GM12801 (cell line): ENCODE data around the gene TCF12.

Experiments used
- TF ChIP-seq, protein P1 (sequence below): IDR thresholded peaks from one replicate; pipeline ENCODE4 v1.5.1; 2011; ENCODE audit warnings: control low read depth; ENCODE audit not compliant: insufficient read length; ENCODE audit errors: extremely low read depth

TCF12 gene

DNA sequence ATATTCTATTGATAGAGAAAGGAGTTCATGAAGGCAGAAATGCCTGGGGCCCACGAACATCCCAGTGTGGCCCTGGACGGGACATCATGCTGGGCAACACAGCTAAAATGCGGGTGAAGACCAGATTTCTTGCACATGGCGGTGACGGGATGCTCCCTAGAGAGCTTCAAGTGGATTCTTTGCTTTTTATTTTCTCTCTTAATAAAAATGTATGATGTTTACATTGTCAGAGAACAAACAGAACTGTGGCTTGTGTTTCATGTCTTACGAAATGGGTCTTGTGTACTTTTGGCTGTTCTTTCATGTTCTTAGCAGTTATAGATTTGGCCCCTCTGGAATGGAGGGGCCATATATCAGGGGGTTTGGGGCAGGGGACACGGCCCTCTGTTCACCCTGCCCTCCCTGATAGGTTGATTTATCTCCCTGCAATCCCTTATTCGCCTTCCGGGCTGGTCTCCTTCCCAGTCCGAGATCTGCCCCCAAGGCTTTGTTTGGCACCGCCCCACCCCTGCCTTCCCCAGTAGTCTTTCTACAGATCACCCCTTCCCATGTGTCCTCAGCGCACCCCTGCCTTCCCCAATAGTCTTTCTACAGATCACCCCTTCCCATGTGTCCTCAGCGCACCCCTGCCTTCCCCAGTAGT is 389.2 kb downstream of the TCF12 start:
- TF ChIP-seq, protein P1, sequence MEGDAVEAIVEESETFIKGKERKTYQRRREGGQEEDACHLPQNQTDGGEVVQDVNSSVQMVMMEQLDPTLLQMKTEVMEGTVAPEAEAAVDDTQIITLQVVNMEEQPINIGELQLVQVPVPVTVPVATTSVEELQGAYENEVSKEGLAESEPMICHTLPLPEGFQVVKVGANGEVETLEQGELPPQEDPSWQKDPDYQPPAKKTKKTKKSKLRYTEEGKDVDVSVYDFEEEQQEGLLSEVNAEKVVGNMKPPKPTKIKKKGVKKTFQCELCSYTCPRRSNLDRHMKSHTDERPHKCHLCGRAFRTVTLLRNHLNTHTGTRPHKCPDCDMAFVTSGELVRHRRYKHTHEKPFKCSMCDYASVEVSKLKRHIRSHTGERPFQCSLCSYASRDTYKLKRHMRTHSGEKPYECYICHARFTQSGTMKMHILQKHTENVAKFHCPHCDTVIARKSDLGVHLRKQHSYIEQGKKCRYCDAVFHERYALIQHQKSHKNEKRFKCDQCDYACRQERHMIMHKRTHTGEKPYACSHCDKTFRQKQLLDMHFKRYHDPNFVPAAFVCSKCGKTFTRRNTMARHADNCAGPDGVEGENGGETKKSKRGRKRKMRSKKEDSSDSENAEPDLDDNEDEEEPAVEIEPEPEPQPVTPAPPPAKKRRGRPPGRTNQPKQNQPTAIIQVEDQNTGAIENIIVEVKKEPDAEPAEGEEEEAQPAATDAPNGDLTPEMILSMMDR: no peak

DNA sequence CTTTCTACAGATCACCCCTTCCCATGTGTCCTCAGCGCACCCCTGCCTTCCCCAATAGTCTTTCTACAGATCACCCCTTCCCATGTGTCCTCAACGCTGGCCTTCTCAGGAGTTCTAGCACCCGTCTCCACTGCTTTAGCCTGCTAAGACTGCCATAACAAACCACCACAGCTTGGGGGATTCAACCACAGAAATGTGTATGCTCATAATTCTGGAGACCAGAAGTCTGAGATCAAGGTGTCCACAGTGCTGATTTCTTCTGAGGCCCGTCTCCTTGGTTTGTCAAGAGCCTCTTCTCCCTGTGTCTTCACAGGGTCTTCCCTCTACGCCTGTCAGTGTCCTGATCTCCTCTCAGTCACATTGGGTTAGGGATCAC is 389.7 kb downstream of the TCF12 start:
- TF ChIP-seq, protein P1: no peak

DNA sequence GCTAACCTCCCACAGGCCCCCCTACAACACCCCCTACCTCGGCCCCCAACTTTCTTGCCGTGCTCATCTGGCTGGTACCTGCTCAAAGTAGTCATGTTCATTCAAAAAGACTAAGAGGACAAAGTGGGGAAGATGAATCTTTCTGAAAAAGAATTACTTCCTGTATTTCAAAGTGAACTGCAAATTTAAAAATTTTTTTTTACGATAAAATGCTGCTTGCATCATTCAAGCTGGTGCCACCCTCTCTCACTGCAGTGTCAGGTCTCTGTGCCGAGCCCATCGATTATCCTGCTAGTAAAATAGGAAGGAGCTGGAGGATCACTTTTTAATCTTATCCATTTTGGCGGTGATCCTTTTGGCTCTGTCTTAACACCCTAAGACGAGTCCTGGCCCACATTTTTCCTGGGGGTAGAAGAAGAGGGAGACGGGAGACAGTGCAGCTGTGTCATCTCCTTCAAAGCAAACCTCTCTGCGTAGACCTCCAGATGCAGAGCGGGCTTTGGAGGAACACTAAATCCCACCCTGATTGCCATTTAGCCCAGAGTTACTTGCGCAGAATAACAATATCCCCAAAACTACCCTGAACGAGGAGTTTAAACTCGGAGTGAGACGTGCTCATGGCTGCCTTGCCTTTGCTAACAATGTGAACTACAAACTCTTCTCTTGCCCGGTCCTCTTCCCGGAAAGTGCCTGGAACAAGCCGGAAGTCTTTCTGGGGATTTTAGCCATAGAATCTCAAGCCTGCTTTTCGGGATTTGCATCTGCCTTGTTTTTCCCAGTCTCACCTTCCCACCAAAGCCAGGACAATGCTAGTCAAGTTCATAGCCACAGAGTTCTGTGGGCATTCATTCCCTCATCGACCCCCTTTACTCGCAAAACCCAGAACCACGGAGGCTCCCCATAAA is 391.7 kb downstream of the TCF12 start:
- TF ChIP-seq, protein P1: no peak

DNA sequence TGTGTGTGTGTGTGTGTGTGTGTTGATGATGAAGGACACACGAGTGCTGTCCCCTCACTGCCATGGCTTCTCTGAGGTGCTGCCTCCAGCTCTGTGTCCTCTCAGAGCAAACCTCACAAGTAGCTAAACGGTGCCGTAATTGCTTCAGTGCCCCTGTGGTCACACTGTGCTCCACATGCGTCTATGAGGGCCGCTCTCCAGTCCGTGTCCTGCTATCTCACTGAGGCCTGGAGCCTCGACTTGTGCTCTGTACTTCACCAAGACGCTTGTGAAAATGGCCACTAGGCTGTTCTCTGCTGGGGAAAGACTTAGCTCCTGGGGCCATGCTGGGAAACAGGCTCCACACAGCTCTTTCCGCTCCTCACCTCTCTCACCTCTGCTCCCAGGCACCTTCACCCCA is 392.4 kb downstream of the TCF12 start:
- TF ChIP-seq, protein P1: no peak

DNA sequence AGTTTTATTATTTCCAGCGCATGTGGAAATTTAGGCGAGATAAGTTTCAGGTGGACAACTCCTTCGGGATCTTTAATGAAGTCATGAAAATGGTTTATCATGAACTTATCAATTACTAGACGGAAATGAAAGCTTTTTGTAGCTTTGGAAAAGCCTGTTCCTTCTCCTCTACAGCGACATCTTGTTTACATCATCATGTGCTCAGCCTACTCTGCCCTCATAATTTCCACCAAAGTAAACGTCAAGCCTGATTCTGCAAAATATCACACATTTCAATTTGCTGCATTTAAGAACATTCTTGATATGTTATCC is 393.5 kb downstream of the TCF12 start:
- TF ChIP-seq, protein P1: no peak

DNA sequence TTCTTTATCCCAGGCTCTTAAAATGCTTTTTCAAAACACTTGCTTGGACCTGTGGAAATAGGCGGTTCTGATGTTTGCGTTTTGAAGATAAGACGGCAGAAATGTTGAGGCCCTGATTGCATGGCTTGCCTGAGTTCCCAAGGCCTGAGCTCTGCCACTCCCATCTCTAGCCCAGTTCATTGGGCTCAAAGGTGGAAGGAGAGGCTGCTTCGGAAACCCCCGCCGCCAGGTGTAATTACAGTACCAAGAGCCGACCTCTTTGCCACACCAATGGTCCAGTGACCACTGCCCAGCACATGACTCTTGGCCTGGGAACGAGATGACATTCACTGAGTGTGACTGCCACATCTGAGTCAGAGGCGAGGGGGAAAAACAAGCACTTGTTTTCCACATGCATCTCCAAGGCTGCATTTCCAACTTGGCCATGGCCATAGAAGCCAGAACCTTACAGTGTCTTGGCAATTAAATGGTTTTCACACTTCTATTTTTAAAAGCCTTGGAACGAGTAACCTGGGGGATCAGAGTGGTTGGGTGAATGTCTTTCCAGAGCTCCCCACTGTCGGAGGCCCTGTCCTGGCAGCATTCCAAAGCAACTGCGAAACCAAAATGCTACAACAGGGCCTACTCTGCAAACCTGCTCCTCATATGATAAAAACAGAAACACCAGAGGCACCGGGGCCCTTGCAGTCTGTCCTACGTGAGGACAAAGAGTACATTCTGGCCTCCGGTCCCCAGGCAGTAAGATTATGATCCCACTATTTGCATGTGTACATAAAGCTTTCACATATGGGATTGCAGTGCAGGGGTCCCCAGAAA is 394.1 kb downstream of the TCF12 start:
- TF ChIP-seq, protein P1: no peak

DNA sequence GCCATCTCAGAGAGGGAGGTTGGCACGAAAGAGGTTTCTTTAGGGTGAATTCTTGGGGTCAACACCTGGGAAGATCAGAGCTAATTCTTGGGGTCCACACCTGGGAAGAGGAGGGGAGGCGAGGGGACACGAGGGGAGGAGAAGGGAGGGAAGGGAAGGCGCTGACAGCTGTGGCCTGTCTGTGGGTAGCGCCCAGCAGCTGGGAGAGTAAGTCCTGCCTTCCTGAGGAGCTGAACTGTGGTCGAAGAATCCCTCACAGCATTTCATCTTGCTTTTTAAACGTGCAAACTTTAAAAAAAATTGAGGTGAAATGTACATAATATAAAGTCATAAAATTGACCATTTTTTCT is 394.7 kb downstream of the TCF12 start:
- TF ChIP-seq, protein P1: no peak
